Medulla oblongata (tissue), 1 donor: Measurements from ENCODE around the gene FZD1.

Experiments used
- DNase-seq: peaks from one replicate; pipeline ENCODE4 v3.0.0-alpha.2; 2015; ENCODE audit errors: extremely low spot score

Gene FZD1

GRCh38 chr7:91264924-91265681 is 870 bp downstream of the FZD1 start:
- DNase-seq = peak; percentile 57

DNA sequence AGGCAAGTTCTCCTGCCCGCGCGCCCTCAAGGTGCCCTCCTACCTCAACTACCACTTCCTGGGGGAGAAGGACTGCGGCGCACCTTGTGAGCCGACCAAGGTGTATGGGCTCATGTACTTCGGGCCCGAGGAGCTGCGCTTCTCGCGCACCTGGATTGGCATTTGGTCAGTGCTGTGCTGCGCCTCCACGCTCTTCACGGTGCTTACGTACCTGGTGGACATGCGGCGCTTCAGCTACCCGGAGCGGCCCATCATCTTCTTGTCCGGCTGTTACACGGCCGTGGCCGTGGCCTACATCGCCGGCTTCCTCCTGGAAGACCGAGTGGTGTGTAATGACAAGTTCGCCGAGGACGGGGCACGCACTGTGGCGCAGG is 1.4 kb downstream of the FZD1 start:
- no peak for DNase-seq

GRCh38 chr7:91266067-91266688 is 1.9 kb downstream of the FZD1 start:
- no peak for DNase-seq

GRCh38 chr7:91266689-91267090 is 2.5 kb downstream of the FZD1 start:
- no peak for DNase-seq

- no peak for DNase-seq
These were observed 3.1 kb downstream of the FZD1 start for GRCh38 chr7:91267171-91267955.

DNA sequence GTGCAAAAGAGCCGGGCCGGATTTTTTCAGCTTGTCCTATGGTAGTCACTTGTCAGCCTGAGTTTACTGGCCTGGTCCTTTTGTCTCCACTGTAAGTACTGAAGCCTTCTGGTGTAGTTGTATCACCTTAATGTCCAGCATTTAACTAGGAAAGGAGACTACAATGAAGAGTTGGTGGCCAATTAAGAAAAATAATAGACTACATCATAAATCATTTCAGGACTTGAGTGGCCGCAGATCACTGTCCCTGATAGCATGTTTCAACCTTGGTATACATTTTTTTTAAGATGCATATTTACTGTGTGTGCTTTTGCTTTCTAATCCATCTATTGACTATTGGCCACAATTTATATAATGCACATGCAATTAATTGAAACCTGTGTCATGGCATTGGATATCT is 6.1 kb downstream of the FZD1 start:
- DNase-seq = no peak

GRCh38 chr7:91276909-91277308 is 12.7 kb downstream of the FZD1 start:
- DNase-seq = no peak

GRCh38 chr7:91280185-91280584 is 16.0 kb downstream of the FZD1 start:
- no peak for DNase-seq

DNA sequence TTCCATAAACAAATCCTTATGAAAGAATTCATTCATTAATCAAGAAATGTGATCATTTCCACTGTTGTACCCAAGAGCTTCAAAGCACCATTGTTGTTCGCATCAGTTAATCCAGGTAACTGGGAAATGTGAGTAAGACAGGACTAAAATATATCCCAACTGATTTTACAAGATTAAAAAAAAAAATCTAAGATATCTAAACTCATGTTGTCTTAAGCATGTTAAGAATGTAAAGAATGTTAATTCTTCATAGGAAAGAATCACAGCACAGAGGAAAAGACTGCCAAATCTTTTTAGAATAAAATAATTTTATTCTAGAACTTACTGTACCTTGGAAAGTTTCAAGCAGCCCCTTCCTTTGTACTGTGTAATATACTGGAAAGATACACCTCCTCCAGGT is 16.4 kb downstream of the FZD1 start:
- DNase-seq = no peak

- no peak for DNase-seq
These were observed 21.6 kb downstream of the FZD1 start for GRCh38 chr7:91285696-91286355.

DNA sequence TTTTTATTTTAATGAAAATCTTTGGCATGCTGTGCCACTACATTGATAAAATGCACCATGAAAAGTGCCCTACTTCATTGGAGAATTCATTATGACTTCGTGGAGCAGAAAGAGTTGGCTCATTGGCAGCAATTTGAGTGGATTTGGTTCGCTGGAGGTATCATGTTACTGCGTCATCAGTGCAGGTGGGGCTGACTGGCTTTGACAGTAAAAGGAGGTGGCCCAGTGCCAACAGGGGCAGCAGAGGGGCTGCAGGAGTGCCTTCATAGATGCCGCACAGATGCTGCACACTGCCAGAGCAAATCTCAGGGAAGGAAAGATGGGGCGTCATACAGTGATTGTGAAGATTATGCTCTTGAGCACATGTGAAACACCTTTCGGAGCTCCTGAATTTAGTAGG is 22.2 kb downstream of the FZD1 start:
- DNase-seq = no peak

GRCh38 chr7:91287371-91288084 is 23.3 kb downstream of the FZD1 start:
- DNase-seq = peak; percentile 54

DNA sequence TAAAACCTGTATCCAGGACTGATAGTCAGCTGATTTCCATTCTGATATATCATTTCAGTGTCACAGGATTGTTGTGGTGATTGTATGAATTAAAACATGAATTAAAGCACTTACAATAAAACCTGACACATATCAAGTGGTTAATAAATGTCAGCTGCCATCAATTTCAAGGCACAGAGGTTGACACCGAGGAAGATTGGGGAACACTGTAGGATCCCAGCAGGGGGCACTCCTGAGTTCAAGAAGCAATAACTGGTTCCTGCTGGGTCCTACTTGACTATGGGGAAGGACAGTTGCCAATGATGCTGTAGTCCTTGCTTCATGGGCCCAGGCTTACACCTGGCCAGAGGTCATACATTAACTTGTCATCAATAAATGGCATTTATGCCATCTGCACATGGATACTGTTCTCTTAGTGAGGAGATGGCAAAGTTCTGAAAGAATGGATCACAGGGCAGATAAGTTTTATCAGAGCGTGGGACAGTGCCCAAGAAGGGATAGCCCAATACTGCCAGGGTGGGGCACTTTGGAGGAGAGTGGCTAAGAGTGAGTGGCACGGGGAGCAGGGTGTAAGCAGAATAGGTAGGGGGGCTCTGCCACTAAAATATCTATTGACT is 24.1 kb downstream of the FZD1 start:
- peak; percentile 73 for DNase-seq

- peak; percentile 62 for DNase-seq
These were observed 25.5 kb downstream of the FZD1 start for GRCh38 chr7:91289633-91290254.

GRCh38 chr7:91291302-91291701 is 27.1 kb downstream of the FZD1 start:
- no peak for DNase-seq

- no peak for DNase-seq
These were observed 27.7 kb downstream of the FZD1 start for GRCh38 chr7:91291902-91292301.

DNA sequence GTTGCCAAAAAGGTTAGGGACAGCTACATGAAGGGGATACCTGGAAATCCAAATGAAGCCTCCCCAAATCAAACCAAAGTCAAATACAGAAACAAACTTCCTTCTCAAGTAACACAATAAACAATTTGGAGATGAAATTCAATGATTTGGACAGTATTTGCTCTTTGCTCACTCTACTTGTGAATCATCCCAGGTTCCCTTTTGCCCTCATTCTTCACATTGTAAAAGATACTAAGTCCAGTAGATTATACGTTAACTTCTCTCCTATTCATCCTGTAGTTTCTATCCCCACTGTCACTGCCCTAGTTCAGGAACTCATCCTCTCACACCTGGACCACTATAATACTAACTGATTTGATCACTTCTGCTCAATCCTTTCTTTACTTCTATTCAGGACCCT is 28.3 kb downstream of the FZD1 start:
- no peak for DNase-seq

- DNase-seq = no peak
These were observed 28.9 kb downstream of the FZD1 start for GRCh38 chr7:91293136-91293535.

GRCh38 chr7:91293840-91294239 is 29.6 kb downstream of the FZD1 start:
- DNase-seq = no peak

DNA sequence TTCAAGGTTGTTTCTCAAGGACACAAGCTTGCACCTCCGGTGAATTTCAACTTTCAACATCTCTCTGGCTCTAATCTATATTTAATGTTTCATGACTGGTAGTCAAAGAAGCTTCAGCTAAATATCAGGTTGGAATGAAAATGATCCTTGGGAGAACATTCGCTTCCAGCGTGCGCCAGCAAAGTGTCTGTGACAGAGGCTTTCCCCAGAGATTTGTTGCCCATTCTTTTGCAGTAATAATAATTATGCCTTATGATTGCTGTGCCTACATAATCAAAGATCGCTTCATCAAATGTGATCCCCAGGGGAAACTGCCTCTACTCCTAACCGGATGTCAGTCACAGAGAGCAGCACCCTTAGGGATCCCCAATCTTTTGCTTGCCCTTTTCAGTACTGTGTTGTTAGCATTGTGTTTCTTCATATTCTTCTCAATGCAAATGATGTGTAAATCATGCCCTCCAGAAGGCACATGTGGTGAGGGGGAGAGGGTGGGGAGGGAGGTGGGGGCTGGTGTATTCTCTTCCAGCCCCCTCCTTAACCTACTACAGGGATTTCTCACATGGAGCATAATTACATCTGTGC is 30.5 kb downstream of the FZD1 start:
- no peak for DNase-seq
